Bronchial epithelial cell (primary cell): ENCODE data around the gene LYRM4. TPM values are rescaled to one million over a fixed set of nuclear protein-coding genes. Genes with fewer than 3 reads are reported as not detected.

Source experiments
- DNase-seq: peaks from one replicate; pipeline ENCODE4 v3.0.0-alpha.2; 2010; ENCODE audit warnings: low read depth
- FAIRE-seq: peaks from 2 replicates; lab custom pipeline; 2011; peaks lifted over from hg19 to GRCh38; lab: Jason Lieb, UNC
- H3K27me3 ChIP-seq: 2 replicates; pipeline ENCODE4 v1.5.1; 2011; ENCODE audit warnings: low read length; ENCODE audit not compliant: control insufficient read depth, insufficient read depth
- H3K36me3 ChIP-seq: 2 replicates; pipeline ENCODE4 v1.5.1; 2011; ENCODE audit warnings: low read length; ENCODE audit not compliant: control insufficient read depth, insufficient read depth
- H3K4me3 ChIP-seq: 2 replicates; pipeline ENCODE4 v1.5.1; 2011; ENCODE audit warnings: mild to moderate bottlenecking, low read depth, low read length, control low read depth
- CTCF ChIP-seq: IDR thresholded peaks from 2 replicates; pipeline ENCODE4 v1.5.1; 2011; ENCODE audit warnings: mild to moderate bottlenecking, moderate library complexity, low read length, control low read depth, inconsistent platforms; ENCODE audit not compliant: insufficient read depth, severe bottlenecking
- total RNA-seq: library from RNA; depleted of rRNA; stranded (reverse); fragments of >200 nt; gene quantifications from 2 replicates; pipeline ENCODE4 v1.2.1, GENCODE V29; 2014

LYRM4 gene
- total RNA-seq, 1 donor from 2014 or later, result 15.3 TPM

- Histone ChIP-seq H3K36me3 (no peaks in the 10 kb centered on the region), H3K4me3 (no peak overlapping the region), H3K27me3 (no peaks in the 10 kb centered on the region)
- DNase-seq (peak; percentile 63), FAIRE-seq (no peak)
- no peak for TF ChIP-seq CTCF
Observed at GRCh38 chr6:5141046-5141445, 119.7 kb downstream of the LYRM4 start.

- FAIRE-seq, result no peak
Observed at GRCh38 chr6:5139828-5140771, 120.7 kb downstream of the LYRM4 start.

GRCh38 chr6:5138995-5139827 is 121.5 kb downstream of the LYRM4 start:
- H3K27me3 ChIP-seq, result no peaks in the 10 kb centered on the region
- DNase-seq (no peak), FAIRE-seq (no peak)
- H3K4me3 ChIP-seq, result no peak overlapping the region
- no peak for TF ChIP-seq CTCF
- no peaks in the 10 kb centered on the region for H3K36me3 ChIP-seq

More at GRCh38 chr6:5139828-5140771, 120.7 kb downstream of the LYRM4 start:
- Histone ChIP-seq H3K4me3 (peak overlapping the region; percentile 11), H3K27me3 (no peaks in the 10 kb centered on the region), H3K36me3 (no peaks in the 10 kb centered on the region)
- TF ChIP-seq CTCF, result no peak
- DNase-seq, result peak; percentile 20

GRCh38 chr6:5136851-5137250 is 123.9 kb downstream of the LYRM4 start:
- Histone ChIP-seq H3K27me3 (no peaks in the 10 kb centered on the region), H3K4me3 (no peak overlapping the region), H3K36me3 (no peaks in the 10 kb centered on the region)
- no peak for FAIRE-seq
- TF ChIP-seq CTCF, result no peak
- DNase-seq, result no peak

GRCh38 chr6:5135788-5136376 is 124.9 kb downstream of the LYRM4 start:
- TF ChIP-seq CTCF, result peak; percentile 16
- Histone ChIP-seq H3K4me3 (no peak overlapping the region), H3K27me3 (no peaks in the 10 kb centered on the region), H3K36me3 (no peaks in the 10 kb centered on the region)
- no peak for DNase-seq
- no peak for FAIRE-seq
